Right lobe of liver (tissue), 4 donors: ENCODE measurements around the gene FBXL13.
"Not testable (repeated sequence)": the region's sequence is repeated elsewhere in the genome, so short reads cannot be mapped to it uniquely, and the experiment has no call there.

Source experiments
- POLR2A ChIP-seq: fragments of 450-650 bp; IDR thresholded peaks from one replicate; pipeline ENCODE4 v1.6.1; 2017; ENCODE audit warnings: antibody characterized with exemption, mild to moderate bottlenecking
- TF ChIP-seq, protein P1 (sequence below), 4 donors: fragments of 200-600 bp in 3 of 4; fragments of 450-650 bp in 1 of 4; IDR thresholded peaks; one replicate each; pipeline versions ENCODE4 v1.5.1 to v1.8.0; 2016 to 2022; ENCODE audit warnings: antibody characterized with exemption in 4 of 4, mild to moderate bottlenecking in 2 of 4
- donor health status: DM: no; HTN: no; CAD: no.
- donor health status: DM: no; HTN: no; CAD: no.
- donor health status: DM: no; HTN: yes; CAD: no.

DNA sequence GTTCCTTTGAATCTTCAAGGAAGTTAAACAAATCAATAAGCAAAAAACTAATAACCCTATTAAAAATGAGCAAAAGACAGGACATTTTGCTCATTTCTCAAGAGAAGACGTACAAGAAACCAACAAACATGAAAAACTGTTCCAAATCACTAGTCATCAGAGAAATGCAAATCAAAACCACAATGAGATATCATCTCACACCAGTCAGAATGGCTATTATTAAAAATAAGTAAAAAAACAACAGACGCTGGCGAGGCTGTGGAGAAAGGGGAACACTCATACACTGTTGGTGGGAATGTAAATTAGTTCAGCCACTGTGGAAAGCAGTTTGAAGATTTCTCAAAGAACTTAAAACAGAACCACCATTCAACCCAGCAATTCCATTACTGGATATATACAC lies 304.1 kb downstream of the FBXL13 start:
- TF ChIP-seq, protein P1, sequence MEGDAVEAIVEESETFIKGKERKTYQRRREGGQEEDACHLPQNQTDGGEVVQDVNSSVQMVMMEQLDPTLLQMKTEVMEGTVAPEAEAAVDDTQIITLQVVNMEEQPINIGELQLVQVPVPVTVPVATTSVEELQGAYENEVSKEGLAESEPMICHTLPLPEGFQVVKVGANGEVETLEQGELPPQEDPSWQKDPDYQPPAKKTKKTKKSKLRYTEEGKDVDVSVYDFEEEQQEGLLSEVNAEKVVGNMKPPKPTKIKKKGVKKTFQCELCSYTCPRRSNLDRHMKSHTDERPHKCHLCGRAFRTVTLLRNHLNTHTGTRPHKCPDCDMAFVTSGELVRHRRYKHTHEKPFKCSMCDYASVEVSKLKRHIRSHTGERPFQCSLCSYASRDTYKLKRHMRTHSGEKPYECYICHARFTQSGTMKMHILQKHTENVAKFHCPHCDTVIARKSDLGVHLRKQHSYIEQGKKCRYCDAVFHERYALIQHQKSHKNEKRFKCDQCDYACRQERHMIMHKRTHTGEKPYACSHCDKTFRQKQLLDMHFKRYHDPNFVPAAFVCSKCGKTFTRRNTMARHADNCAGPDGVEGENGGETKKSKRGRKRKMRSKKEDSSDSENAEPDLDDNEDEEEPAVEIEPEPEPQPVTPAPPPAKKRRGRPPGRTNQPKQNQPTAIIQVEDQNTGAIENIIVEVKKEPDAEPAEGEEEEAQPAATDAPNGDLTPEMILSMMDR (IDR thresholded peaks at IDR 0.05) = not testable (repeated sequence)
- TF ChIP-seq POLR2A = not testable (repeated sequence)
